ENCODE data around the gene SUSD2. TPM values are rescaled to one million over a fixed set of nuclear protein-coding genes. Genes with fewer than 3 reads are reported as not detected.

The SUSD2 gene
- total and polyA plus RNA-seq, 12 donors = 0.28 to 62.7 (median 19.2) TPM

- peak in 3 of 7 donors; percentile 29 to 48 (median 41) for DNase-seq
- H3K36me3 ChIP-seq (replicated peaks in 1 of 2) = no peaks in the 10 kb centered on the region
- H3K4me3 ChIP-seq = no peak overlapping the region
- intact Hi-C loops (cut with DNase I) = no loop called here
- TF ChIP-seq POLR2A (IDR thresholded peaks at IDR 0.05) (no peak), CTCF (IDR thresholded peaks at IDR 0.05) (no peak)
- WGBS, 4 donors = 73 to 91% (median 84%) methylated on average over 4 to 9 of the region's 9 CpGs
- no peaks in the 10 kb centered on the region for H3K9me3 ChIP-seq (replicated peaks in 1 of 3)
- no peaks in the 10 kb centered on the region for H3K27me3 ChIP-seq
- H3K27ac ChIP-seq = peak overlapping the region; percentile 45 to 90 (median 75)
- peaks cover 39 to 62% of the 10 kb centered on the region in 2 donors for H3K4me1 ChIP-seq (replicated peaks in 1 of 2)
Observed at GRCh38 chr22:24145446-24146193, 35.7 kb upstream of the SUSD2 start.

GRCh38 chr22:24146194-24146616 lies 35.1 kb upstream of the SUSD2 start:
- Histone ChIP-seq H3K27ac (peak overlapping the region in 4 of 5 donors; percentile 45 to 90 (median 77)), H3K9me3 (replicated peaks in 1 of 3) (no peaks in the 10 kb centered on the region), H3K27me3 (no peaks in the 10 kb centered on the region), H3K4me1 (replicated peaks in 1 of 2) (peaks cover 39 to 56% of the 10 kb centered on the region in 2 donors), H3K4me3 (peak overlapping the region in 1 of 4 donors; percentile 11), H3K36me3 (replicated peaks in 1 of 2) (no peaks in the 10 kb centered on the region)
- WGBS, 4 donors = 2 to 7% (median 4%) methylated on average over 4 of the region's 4 CpGs
- intact Hi-C loops (cut with DNase I) = no loop called here
- peak in 5 of 7 donors; percentile 43 to 64 (median 54) for DNase-seq
- TF ChIP-seq POLR2A (IDR thresholded peaks at IDR 0.05) (peak in 1 of 2 donors; percentile 18), CTCF (IDR thresholded peaks at IDR 0.05) (no peak)

- Histone ChIP-seq H3K27ac (peak overlapping the region in 4 of 5 donors; percentile 45 to 90 (median 77)), H3K9me3 (replicated peaks in 1 of 3) (no peaks in the 10 kb centered on the region), H3K36me3 (replicated peaks in 1 of 2) (no peaks in the 10 kb centered on the region), H3K27me3 (no peaks in the 10 kb centered on the region), H3K4me3 (no peak overlapping the region), H3K4me1 (replicated peaks in 1 of 2) (peaks cover 39 to 53% of the 10 kb centered on the region in 2 donors)
- 32 to 48% (median 45%) methylated on average over 4 of the region's 4 CpGs for WGBS, 4 donors
- intact Hi-C loops (cut with DNase I) = no loop called here
- TF ChIP-seq CTCF (IDR thresholded peaks at IDR 0.05) (no peak), POLR2A (IDR thresholded peaks at IDR 0.05) (no peak)
- DNase-seq = peak in 5 of 7 donors; percentile 53 to 72 (median 61)
Observed at GRCh38 chr22:24146791-24147353, 34.4 kb upstream of the SUSD2 start.

GRCh38 chr22:24147666-24148065 lies 33.6 kb upstream of the SUSD2 start:
- no peaks in the 10 kb centered on the region for H3K9me3 ChIP-seq (replicated peaks in 1 of 3)
- H3K27ac ChIP-seq = peak overlapping the region in 4 of 5 donors; percentile 20 to 78 (median 52)
- WGBS, 4 donors = 76 to 87% (median 82%) methylated on average over 1 to 3 of the region's 3 CpGs
- TF ChIP-seq POLR2A (IDR thresholded peaks at IDR 0.05) = no peak
- TF ChIP-seq CTCF (IDR thresholded peaks at IDR 0.05) = no peak
- no peaks in the 10 kb centered on the region for H3K36me3 ChIP-seq (replicated peaks in 1 of 2)
- intact Hi-C loops (cut with DNase I) = no loop called here
- DNase-seq = no peak
- H3K4me1 ChIP-seq (replicated peaks in 1 of 2) = peaks cover 39 to 53% of the 10 kb centered on the region in 2 donors
- H3K4me3 ChIP-seq = no peak overlapping the region
- no peaks in the 10 kb centered on the region for H3K27me3 ChIP-seq
